Inferior parietal cortex (tissue), 1 donor: ENCODE data around the gene TRIM41.
"Not testable (repeated sequence)": the region's sequence is repeated elsewhere in the genome, so short reads cannot be mapped to it uniquely, and the experiment has no call there.

ENCODE experiments used
- DNase-seq: peaks from one replicate; pipeline ENCODE4 v3.0.0-alpha.2; 2016; ENCODE audit errors: extremely low spot score

Gene TRIM41

DNA sequence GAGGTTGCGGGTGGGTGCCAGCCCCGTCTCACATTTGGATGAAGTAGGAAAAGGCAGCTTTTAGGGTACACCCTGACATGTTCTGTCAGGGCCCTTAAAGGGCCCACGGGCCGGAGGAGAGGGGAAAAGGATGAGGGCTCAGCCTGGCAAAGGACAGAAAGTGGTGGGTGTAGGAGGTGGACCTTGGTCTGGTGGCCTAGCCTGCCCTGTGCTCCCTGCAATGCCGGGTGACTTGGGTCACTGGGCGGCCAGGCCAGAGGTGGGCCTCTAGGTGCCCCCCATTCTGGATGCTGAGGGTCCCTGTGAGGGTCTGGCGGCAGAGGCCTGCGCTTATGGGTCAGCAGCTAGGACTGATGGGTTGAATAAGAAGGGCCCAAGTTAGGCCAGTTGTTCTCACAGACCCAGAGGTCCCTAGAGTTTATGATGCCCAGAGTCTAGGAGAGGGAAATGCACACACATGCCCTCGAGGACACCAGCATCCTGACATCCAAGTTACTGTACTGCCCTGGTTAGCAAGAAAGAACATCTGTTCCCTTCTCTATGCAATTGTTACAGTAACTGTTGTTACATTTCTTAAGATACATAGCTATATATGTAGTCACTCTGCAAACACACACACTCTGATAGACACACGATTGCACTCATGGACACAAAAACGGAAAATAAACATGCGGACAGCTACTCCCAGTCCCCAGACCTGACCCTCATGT lies 30.6 kb upstream of the TRIM41 start:
- DNase-seq = no peak

DNA sequence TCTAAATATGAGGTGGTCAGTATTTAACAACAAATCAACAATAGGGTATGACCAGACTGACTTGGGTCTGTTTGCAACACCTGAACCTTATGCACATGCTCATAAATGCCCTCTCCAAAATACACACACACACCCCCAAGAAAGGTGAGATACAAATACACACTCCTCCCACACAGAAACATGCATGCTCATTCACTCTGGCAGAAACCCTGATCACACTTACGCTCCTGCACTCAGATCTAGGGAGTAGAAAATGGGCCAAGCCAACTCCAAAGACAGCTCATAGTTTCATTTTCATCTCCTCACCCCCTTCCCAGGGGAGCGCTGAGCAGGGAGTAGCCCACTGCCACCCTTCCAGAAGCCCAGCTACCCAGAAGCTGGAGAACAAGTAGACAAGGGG lies 29.4 kb upstream of the TRIM41 start:
- DNase-seq = no peak

DNA sequence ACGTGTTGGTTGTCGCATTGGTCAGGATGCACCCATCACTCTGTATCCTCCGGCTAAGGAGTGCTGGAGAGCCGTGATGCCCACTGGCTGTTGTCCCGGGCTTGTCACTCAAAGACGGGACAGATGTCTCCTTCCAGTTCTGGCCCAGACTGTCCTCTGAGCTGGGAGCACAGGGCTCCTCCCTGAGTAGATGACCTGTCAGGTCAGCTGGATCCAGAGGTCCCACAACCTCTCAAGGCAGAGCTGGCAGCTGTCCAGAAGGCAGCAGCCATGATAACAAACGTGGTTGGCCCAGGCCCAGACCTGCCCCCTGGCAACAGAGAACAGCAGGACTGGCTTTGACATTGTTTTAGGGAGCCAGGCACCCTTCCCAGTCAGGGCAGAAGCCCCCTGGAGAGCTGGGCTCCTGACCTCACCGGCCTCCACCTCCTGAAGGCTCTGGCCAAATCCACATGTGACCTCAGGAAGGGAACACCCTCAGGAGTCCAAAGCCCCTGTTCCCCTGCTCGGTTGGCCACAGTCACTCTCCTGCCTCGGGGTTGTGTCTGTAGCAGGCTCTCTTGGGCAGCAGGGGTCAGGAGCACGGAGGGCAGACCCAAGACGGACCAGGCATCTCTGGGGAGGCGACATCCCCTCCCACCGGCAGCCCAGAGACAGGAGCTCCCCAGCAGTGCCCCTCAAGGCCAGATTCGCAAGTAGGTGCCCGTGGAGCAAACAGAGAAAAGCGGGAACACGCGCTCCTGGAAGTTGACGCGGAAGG lies 28.4 kb upstream of the TRIM41 start:
- no peak for DNase-seq

DNA sequence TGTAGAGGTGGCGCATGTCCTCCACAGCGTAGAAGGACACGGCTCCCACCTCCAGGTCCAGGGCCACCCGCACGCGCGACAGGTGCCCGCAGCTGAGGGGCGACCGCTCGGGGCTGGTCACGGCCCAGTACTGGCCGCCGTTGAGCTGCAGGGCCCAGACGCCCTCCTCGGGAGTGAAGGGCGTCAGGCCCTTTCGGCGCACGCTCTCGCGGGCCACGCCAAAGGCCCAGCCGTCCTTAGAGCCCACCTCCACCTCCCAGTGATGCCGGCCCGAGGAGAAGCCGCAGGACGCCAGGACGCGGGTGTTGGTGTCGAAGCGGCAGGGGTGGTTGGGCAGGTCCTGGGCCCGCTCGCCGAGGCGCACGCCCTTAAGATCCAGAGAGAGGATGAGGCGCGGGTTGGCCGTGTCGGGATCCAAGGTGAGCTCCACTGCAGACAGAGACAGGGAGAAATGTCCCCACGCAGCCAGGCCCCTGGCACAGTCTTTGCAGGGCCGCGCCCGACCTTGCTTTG lies 27.8 kb upstream of the TRIM41 start:
- no peak for DNase-seq

DNA sequence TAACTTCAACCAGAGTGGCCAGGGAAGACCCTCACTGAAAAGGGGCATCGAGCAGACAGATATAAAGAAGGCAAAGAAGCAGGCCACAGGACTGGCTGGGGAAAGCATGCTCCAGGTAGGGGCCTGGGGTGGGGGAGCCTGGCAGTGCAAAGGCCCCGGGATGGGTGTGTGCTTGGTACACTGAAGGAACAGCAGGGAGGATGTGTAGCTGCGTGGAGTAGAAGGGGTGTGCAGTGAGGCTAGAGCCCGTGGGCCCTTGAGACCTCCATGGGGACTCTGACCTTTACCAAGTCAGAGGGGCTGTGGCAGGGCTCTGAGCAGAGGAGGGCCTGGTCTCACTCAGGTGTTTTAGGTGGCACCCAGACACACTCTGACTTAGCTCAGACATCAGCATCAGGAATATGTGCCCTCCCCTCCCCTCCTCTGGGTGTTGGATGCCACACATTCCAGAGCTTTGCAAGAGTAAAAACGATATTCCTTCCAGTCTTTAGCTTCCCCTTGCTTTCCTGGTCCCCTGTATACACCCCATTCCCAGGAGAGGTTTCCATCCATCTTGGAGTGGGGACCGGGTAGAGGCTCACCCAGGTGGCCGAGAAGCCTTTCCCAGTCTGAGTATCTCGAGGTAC lies 25.6 kb upstream of the TRIM41 start:
- no peak for DNase-seq

DNA sequence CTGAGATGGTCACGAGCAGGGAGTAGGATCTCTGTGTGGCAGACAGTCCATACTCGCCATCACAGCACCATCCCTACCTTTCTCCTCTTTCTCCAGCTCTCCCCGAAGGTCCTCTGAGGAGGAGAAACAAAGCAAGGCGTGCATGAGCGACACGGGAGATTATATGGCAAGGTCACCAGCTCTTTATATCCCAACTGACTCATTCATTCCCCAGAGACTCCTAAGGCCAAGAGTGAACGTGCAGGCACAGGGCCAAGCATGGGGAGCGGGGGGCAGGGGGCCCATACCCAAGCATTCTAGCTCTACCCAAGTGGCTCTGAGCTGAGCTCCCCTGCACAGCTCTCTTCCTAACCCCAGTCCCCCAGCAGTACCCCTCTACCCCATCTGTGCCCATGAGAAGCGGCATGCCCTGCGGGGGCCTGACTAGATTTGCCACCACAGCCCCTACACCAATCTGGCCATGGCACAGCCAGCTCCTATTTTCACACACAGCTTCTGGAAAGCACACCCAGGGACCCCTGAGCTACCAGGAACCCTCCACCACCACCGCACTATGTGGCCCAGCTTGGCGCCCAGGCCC lies 24.9 kb upstream of the TRIM41 start:
- DNase-seq = no peak

DNA sequence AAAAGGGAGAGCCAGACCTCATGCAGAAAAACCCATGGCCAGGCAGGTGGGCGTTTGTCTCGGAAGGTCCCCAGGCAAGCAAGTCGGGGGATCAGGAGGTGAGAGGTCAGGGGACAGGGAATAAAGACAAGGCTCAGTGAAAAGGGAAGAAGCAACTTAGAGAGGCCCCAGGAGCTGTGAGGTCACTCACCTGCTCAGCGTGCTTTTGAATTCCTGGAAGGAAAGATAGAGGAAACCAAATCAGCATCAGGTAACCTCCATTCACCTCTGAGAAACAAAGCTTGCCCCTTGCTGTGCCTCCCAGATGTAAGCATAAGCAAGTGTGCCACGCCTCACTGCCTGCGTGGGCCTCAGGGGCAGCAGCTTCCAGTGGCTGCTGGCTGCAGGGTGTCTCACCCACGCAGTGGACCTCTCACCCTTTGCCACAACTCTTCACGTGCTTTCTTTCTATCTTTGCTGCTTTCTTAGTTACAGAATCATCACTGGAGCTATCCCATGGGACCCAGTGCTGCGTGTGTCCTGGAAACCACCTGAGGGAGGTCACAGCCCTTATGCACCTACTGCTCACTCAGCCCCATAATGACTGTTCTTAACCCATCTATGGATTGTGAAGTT lies 24.1 kb upstream of the TRIM41 start:
- DNase-seq = no peak

DNA sequence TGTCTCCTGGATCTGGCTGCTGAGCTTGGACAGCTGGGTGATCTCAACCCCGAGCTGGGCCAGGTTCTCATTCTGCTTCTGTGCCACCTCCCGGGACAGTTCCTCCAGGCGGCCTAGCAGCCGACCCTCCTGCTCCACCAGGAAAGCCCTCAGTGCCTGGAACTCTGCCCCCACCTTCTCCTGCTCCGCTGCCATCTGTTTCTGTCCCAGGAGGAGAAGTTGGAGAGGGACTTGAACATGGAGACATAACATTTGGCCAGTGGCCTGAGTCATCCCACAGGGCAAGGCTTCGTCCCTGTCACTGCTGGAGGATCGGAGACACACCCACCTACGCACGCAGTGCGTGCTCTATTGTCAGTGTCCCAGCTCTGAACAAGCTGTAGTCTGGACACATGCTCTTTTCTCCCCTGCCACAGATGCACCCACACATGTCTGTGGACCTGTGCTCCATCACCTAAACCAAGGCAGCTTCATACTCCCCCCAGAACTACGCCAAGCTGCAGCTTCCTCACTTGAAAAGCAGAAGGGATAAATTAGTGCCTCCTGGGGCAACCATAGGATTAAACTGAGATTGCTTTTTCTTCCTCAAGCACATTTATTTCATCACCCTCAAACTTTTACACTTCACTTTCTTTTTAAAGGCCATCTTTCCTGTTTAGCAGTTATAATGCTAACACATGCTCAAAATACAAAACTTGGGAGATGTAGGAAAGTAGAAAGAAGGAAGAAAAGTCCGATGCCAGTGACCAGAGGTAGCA lies 23.0 kb upstream of the TRIM41 start:
- no peak for DNase-seq

DNA sequence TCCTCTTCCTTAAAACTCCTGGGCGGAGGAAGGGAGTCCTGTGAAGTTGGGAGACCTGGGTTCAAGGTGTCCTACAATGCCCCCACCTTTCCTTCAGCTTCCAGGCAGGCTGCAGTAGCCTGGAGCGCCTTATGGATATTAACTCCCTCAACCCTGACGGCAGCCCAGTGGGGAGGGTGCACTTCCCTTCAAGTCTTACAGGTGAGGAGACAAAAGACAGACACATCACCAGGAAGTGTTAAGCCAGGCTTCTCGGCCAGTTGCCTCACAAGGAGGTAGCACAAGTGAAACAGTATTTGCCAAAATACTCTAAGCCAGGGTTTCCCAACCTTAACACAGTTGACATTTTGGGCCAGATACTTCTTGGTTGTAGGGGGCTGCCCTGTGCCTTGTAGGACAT lies 22.3 kb upstream of the TRIM41 start:
- DNase-seq = no peak

DNA sequence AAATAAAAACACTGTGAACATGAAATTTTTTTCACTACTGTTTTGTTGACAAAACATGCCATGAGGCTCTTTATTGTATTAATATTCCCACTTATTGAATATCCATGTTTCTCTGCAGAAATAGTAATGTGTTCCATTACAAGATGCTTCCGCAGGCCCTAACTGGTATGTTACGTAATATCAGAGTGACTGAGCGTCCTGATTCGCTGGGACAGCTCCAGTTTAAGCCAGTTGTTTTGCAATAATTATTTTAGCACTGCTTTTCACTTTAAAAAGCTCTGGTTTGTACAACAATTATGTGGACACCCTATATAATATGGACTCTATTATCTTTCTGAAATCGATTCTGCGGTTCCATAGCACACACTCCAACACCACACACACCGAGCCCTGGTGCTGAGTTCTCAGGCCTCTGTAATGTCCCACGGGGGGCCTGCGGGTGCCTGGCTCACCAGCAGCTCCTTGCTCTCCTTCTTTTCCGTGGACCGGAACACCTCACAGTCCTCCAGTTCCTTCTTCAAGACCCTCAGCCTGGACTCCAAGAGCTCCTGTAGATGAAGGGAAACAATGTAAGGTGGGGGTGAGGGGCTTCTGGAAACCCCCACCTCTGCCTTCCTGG lies 19.9 kb upstream of the TRIM41 start:
- no peak for DNase-seq

DNA sequence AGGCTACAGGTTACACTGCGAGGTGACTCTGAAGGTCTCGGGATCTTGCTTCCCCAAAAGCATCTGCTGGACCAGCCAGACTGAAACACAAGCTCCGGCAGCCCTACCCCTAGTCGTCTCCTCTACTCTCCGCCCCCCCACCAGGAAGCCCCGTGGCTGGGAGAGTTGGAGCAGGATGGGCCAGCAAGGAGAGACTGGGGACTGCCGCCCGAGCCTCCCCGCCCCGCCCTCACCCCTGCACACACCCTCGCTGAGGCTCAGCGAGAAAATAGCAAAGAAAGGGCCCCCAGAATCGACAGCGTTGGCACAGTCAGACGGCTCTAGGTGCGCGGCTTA lies 19.3 kb upstream of the TRIM41 start:
- no peak for DNase-seq

DNA sequence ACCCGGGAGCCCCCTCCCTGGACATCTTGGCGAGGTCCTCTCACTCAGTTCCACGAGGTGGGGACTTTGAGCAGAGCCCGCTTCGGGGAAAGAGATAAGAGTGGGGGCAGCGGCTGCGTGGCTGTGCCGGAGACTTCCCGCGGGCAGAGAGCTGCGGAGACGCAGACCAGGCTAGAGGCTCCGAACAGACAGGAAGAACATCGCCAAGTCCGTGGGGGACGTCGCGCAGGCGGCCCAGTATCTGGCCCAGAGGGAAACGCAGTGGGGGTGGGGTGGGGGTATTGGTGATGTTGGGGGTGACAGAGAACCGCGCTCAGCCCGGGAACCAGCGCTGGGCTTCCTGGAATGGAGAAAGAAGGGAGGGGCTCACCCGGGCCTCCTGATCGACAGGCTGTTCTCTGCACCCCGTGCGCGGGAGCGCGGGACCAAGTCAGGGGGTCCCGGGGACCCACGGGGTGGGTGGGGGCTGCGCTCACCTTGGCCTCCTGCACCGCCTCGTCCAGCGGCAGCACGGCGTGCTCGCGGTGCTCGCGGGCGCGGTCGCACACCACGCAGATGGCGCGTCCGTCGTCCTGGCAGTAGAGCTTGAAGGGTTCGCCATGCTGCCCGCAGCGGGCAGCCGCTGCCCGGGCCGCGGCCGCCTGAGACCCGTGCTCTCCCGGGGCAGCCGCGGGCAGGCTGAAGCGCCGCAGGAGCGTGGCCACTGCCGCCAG lies 18.8 kb upstream of the TRIM41 start:
- no peak for DNase-seq

DNA sequence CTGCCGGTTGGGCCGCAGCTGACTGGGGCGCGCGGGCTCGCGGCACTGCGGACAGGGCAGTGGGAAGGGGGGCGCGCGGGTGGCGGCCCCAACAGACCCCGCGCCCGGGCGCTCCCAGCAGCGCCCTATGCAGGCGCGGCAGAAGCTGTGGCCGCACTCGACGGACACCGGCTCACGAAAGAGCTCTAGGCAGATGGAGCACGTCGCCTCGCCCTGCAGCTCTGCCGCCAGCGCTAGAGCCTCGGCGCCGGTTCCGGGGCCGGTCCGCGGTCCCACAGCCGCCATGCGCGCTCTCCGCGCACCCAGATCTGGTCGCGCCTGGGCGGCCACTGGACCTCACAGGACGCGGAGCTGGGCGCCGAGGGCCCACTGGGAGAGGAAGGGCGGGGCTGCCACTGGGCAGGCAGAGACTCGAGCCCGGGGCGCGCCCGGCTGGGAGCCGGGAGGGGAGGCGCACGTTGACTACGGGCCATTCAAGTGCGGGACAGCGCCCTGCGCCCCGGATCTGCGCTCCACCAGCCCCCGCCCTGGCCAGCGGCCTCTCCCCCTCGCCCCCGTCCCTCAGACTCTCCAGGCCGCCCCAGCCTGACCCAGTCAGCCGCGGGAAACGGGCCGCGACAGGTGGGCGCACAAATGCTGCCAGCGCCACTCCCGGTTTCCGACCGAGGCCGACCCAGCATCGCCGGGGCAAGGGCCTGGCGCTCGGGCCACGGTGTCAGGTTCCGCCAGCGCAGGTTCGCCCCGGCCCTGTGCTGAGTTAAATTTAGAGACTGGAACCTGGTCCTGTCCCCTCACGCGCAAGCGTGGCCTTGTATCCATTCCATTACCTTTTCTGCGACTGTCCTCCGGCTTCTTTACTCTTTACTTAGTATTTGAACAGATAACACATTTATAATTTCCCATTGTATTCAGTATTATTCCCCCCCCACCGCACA lies 18.0 kb upstream of the TRIM41 start, which contains the start of gene TRIM7:
TRIM7 (minus strand) TSS at position 371 of the 935 bp plus-strand sequence; CDS start at position 285, 86 bp downstream.
- no peak for DNase-seq

DNA sequence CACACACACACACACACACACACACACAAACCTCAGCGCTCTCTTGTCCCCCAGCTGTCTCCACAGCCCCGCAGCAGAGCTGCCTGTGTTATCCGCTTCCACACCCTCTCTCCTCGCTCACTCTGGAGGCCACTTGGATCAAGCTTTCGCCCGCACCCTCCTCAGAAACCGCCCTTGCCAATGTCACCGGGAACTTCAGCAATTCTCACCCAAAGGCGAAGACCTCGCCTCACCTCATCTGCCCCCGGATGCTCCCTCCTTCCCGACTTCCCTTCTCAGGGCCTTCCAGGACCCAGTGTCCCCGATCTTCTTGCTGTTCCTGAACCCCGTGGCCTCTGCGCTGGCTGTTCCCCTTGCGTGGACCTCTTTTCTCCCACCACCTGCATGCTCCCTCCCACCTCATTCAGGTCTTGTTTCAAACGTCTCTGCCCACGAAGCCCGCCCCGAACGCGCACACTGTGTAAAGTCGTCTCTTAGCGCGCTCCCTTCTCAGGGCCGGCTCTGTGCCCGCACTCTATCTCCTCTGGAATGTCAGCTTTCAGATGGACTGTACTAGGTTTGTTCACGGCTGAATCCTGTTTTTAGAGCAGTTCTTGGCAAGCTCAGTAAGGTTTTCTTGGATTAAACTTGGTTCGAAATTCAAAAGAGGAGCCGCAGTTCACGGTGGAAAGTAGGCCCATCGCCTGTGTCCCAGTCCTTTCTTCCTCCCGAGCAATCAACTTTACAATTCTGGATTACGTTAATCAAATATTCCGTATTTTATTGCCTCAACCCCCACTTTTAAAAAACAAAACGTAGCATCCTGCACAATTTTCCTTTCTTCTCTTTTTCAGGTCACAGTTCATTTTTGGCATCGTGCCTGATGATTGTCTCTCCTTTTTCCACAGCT lies 17.1 kb upstream of the TRIM41 start:
- DNase-seq = peak; percentile 56

DNA sequence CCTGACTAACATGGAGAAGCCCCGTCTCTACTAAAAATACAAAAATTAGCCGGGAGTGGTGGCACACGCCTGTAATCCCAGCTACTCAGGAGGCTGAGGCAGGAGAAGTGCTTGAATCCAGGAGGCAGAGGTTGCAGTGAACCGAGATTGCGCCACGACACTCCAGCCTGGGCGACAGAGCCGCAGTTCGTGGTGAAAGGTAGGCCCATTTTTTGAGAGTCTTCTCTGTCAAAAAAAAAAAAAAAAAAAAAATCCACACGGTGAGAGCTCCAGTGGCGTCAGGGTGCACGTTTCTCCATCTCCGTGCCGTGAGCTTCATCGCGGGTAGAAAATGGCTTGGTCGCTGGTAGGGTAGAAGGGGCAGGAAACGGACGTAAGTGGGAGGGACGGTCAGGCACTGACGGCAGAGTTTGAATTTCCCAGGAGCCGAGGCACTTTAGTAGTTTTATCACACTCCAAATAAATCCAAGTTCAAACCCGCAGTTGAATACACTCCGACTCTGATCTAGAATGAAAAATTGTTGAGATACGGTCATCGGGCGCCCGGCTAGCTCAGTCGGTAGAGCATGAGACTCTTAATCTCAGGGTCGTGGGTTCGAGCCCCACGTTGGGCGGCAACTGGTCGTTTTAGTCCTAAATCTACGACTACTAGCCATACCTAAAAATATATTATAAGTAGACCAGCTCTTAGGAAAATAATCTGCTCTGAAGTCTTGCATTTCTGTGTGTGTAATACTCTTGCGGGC lies 15.7 kb upstream of the TRIM41 start:
- peak; percentile 88 for DNase-seq

DNA sequence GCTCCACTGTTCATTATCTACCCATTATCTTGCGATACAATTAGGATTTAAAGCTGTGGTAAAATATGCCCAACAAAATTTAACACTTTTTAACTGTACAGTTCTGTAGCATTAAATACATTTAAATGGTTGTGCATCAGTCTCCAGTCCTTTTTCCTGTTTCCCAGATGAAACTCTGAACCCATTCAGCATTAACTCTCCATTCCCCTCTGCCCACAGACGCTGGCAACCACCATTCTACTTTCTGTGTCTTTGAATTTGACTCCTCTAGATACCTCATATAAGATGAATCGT lies 15.2 kb upstream of the TRIM41 start:
- DNase-seq = no peak

DNA sequence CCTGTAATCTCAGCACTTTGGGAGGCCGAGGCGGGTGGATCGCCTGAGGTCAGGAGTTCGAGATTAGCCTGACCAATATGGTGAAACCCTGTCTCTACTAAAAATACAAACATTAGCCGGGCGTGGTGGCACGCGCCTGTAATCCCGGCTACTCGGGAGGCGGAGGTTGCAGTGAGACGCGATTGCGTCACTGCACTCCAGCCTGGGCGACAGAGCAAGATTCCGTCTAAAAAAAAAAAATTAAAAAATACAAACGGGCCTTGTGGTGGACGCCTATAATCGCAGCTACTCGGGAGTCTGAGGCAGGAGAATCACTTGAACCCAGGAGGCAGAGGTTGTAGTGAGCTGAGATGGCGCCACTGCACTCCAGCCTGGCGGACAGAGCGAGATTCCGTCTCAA lies 14.1 kb upstream of the TRIM41 start:
- not testable (repeated sequence) for DNase-seq
